K562 (cell line): ENCODE results near the gene SLC30A1. TPM values are rescaled to one million over a fixed set of nuclear protein-coding genes. Genes with fewer than 3 reads are reported as not detected.

Experiments
- ATF6 ChIP-seq: sonication (generic); formaldehyde crosslinking; IDR thresholded peaks from 2 replicates; pipeline ENCODE4 v1.4.0; 2020; ENCODE audit warnings: mild to moderate bottlenecking, missing genetic modification reagents
- SMAD3 ChIP-seq: fragments of 450-650 bp; formaldehyde crosslinking; conservative IDR thresholded peaks from 2 replicates; pipeline ENCODE4 v1.4.0; 2020; ENCODE audit warnings: mild to moderate bottlenecking
- VEZF1 ChIP-seq: fragments of 200-800 bp; sonication (Bioruptor generic); IDR thresholded peaks from 2 replicates; pipeline ENCODE4 v1.6.1; 2017; ENCODE audit warnings: missing genetic modification characterization, missing compliant biosample characterization
- ZNF165 ChIP-seq: fragments of 250-450 bp; sonication (Bioruptor Pico); IDR thresholded peaks from 2 replicates; pipeline ENCODE4 v1.4.0; 2020; ENCODE audit warnings: borderline replicate concordance
- ZNF175 ChIP-seq: fragments of 200-800 bp; sonication (Bioruptor generic); IDR thresholded peaks from 2 replicates; pipeline ENCODE4 v1.6.1; 2016; ENCODE audit warnings: low read depth, mild to moderate bottlenecking, missing genetic modification characterization, missing compliant biosample characterization
- ZNF584 ChIP-seq: fragments of 200-800 bp; sonication (Bioruptor generic); IDR thresholded peaks from 2 replicates; pipeline ENCODE4 v1.6.1; 2016; ENCODE audit warnings: low read depth, mild to moderate bottlenecking, missing genetic modification characterization, missing compliant biosample characterization
- polyA plus RNA-seq, 8 experiments: library from polyadenylated mRNA; depleted of rRNA in 4 of 8; stranded (reverse) in 5 of 8; unstranded in 3 of 8; fragments of >200 nt; fragmentation: Nextera tagmentation in 2 of 8; fragmentation: Illumina TruSeq in 1 of 8; extraction: Ambion mirVana in 2 of 8; extraction: Trizol in 1 of 8; gene quantifications; 2 replicates each; pipeline versions ENCODE4 v1.2.1 to v1.2.3, GENCODE V29; 2011 to 2014; ENCODE audit warnings: inconsistent platforms in 1 of 8, missing spikeins in 1 of 8
- total RNA-seq, 7 experiments: library from RNA; depleted of rRNA in 6 of 7; stranded (reverse); fragments of >200 nt in 6 of 7; fragmentation: Illumina TruSeq in 2 of 7; extraction: Trizol in 2 of 7; gene quantifications; 2 replicates each; pipeline versions ENCODE4 v1.2.1 to v1.2.3, GENCODE V29; 2011 to 2021; ENCODE audit warnings: low replicate concordance in 1 of 7

Gene SLC30A1
- total and polyA plus RNA-seq, 9 of the 15 experiments (the other 6 are each of a cell fraction or from before 2014, with no cell fraction given), result 4.1 to 14.4 (median 6.6) TPM

GRCh38 chr1:211549092-211549711 is 29.8 kb downstream of the SLC30A1 start (continued):
- TF ChIP-seq ZNF584 (CRISPR knock-in tag) (0 out of 2 replicates have a peak, but pooled peaks have one; percentile 52), VEZF1 (CRISPR knock-in tag) (0 out of 2 replicates have a peak, but pooled peaks have one; percentile 4), SMAD3 (CRISPR knock-in tag) (0 out of 2 replicates have a peak, but pooled peaks have one; percentile 7), ZNF175 (CRISPR knock-in tag) (0 out of 2 replicates have a peak, but pooled peaks have one; percentile 9), ATF6 (CRISPR knock-in tag) (no peak), ZNF165 (0 out of 2 replicates have a peak, but pooled peaks have one; percentile 46)
- TF ChIP-seq, all 486 proteins: peak for 27
